Measurements from ENCODE around the gene DAPK3.

DAPK3 gene

GRCh38 chr19:3916033-3916432 is 54.9 kb downstream of the DAPK3 start:
- in situ Hi-C loops (cut with HindIII; ENCODE audit: low sequenced_read_pairs): no loop called here
- TF ChIP-seq CTCF (IDR thresholded peaks at IDR 0.05; ENCODE audit: low read depth, low read length, missing control alignments): no peak
- no peak for DNase-seq (ENCODE audit: low read depth)
- no peak overlapping the region for H3K4me3 ChIP-seq (ENCODE audit: low read depth, low read length)

GRCh38 chr19:3914199-3914598 is 56.7 kb downstream of the DAPK3 start:
- TF ChIP-seq CTCF (IDR thresholded peaks at IDR 0.05; ENCODE audit: low read depth, low read length, missing control alignments): no peak
- in situ Hi-C loops (cut with HindIII; ENCODE audit: low sequenced_read_pairs): no loop called here
- no peak overlapping the region for H3K4me3 ChIP-seq (ENCODE audit: low read depth, low read length)
- DNase-seq (ENCODE audit: low read depth): no peak

GRCh38 chr19:3910105-3910504 is 60.8 kb downstream of the DAPK3 start:
- DNase-seq (ENCODE audit: low read depth): no peak
- in situ Hi-C loops (cut with HindIII; ENCODE audit: low sequenced_read_pairs): no loop called here
- H3K4me3 ChIP-seq (ENCODE audit: low read depth, low read length): no peak overlapping the region
- no peak for TF ChIP-seq CTCF (IDR thresholded peaks at IDR 0.05; ENCODE audit: low read depth, low read length, missing control alignments)
